ENCODE measurements around the gene STK33. TPM values are rescaled to one million over a fixed set of nuclear protein-coding genes. Genes with fewer than 3 reads are reported as not detected.

Gene STK33
- total RNA-seq, 1 experiment from 2014 or later: 3.9 TPM

GRCh38 chr11:8352103-8352875 lies 241.7 kb downstream of the STK33 start:
- POLR2A ChIA-PET: no interaction called here

GRCh38 chr11:8351223-8351622 lies 242.8 kb downstream of the STK33 start:
- Histone ChIP-seq H3K4me3 (ENCODE audit: low read depth in 2 of 2, low read length in 2 of 2) (no peak overlapping the region), H3K4me1 (ENCODE audit: control insufficient read depth, insufficient read depth, low read length) (no peaks in the 10 kb centered on the region), H3K27me3 (ENCODE audit: control insufficient read depth, insufficient read depth, low read length) (peaks cover 5% of the 10 kb centered on the region), H3K36me3 (ENCODE audit: control insufficient read depth, insufficient read depth, low read length) (no peaks in the 10 kb centered on the region), H3K9me3 (ENCODE audit: control insufficient read depth, insufficient read depth, low read depth, low read length) (no peaks in the 10 kb centered on the region), H3K27ac (ENCODE audit: low read length) (no peak overlapping the region)
- ATAC-seq (no peak), DNase-seq (ENCODE audit: low read depth, low spot score) (no peak)
- in situ Hi-C loops (cut with HindIII; ENCODE audit: low pct_unique_long_range_greater_than_20kb, low sequenced_read_pairs) (no loop called here), intact Hi-C loops (cut with micrococcal nuclease; ENCODE audit: unreplicated experiment) (no loop called here)
- POLR2A ChIA-PET: no interaction called here
- no TSS peak for BruUV-seq (replicated peaks)
- CTCF ChIA-PET: no interaction called here
- no peak for TF ChIP-seq CTCF (IDR thresholded peaks at IDR 0.05)
- no peak for TF ChIP-seq TCF7L2 (IDR thresholded peaks at IDR 0.05; ENCODE audit: low read depth, low read length)
- no peak for TF ChIP-seq POLR2AphosphoS5 (IDR thresholded peaks at IDR 0.05; ENCODE audit: low read depth, low read length)
- no peak for TF ChIP-seq REST (IDR thresholded peaks at IDR 0.05; ENCODE audit: insufficient read depth in 1 of 2, low read depth in 2 of 2, low read length in 1 of 2)
- TF ChIP-seq SIN3A (IDR thresholded peaks at IDR 0.05; ENCODE audit: borderline replicate concordance, insufficient read depth, low read depth, low read length): no peak

More at GRCh38 chr11:8352103-8352875, 241.7 kb downstream of the STK33 start:
- no peak for ATAC-seq
- Histone ChIP-seq H3K27me3 (ENCODE audit: control insufficient read depth, insufficient read depth, low read length) (peaks cover 5% of the 10 kb centered on the region), H3K4me1 (ENCODE audit: control insufficient read depth, insufficient read depth, low read length) (no peaks in the 10 kb centered on the region), H3K9me3 (ENCODE audit: control insufficient read depth, insufficient read depth, low read depth, low read length) (no peaks in the 10 kb centered on the region), H3K4me3 (ENCODE audit: low read depth in 2 of 2, low read length in 2 of 2) (no peak overlapping the region), H3K36me3 (ENCODE audit: control insufficient read depth, insufficient read depth, low read length) (no peaks in the 10 kb centered on the region), H3K27ac (ENCODE audit: low read length) (no peak overlapping the region)
- BruUV-seq (replicated peaks): no TSS peak
- no peak for DNase-seq (ENCODE audit: low read depth, low spot score)
- CTCF ChIA-PET: no interaction called here
- TF ChIP-seq REST (IDR thresholded peaks at IDR 0.05; ENCODE audit: insufficient read depth in 1 of 2, low read depth in 2 of 2, low read length in 1 of 2) (peak; percentile 85), CTCF (IDR thresholded peaks at IDR 0.05) (no peak)
- intact Hi-C loops (cut with micrococcal nuclease; ENCODE audit: unreplicated experiment) (no loop called here), in situ Hi-C loops (cut with HindIII; ENCODE audit: low pct_unique_long_range_greater_than_20kb, low sequenced_read_pairs) (no loop called here)

Measured in Panc1 (cell line).